ACC112 (cell line): ENCODE data around the gene ASMTL.

Experiments used
- H2AFZ ChIP-seq: fragments of 200-600 bp; sonication (generic); one replicate; pipeline ENCODE4 v1.6.0; 2017; ENCODE audit warnings: antibody characterized with exemption, low read length; ENCODE audit not compliant: unreplicated experiment
- H3K27ac ChIP-seq: fragments of 200-600 bp; sonication (generic); 2 replicates; pipeline ENCODE4 v1.5.1; 2014; ENCODE audit warnings: low read depth, mild to moderate bottlenecking, antibody characterized with exemption, low read length, moderate library complexity
- H3K27me3 ChIP-seq: fragments of 200-600 bp; sonication (generic); 2 replicates; pipeline ENCODE4 v1.6.1; 2014; ENCODE audit warnings: mild to moderate bottlenecking, antibody characterized with exemption, low read length, moderate library complexity, mixed read lengths; ENCODE audit not compliant: insufficient read depth
- H3K36me3 ChIP-seq: fragments of 200-600 bp; sonication (generic); 2 replicates; pipeline ENCODE4 v1.6.1; 2016; ENCODE audit warnings: mild to moderate bottlenecking, antibody characterized with exemption, low read length, moderate library complexity, mixed read lengths; ENCODE audit not compliant: insufficient read depth
- H3K4me1 ChIP-seq: fragments of 200-600 bp; sonication (generic); one replicate; pipeline ENCODE4 v1.6.1; 2016; ENCODE audit warnings: low read length, mixed read lengths; ENCODE audit not compliant: insufficient read depth, unreplicated experiment, control insufficient read depth
- H3K4me3 ChIP-seq: fragments of 200-600 bp; sonication (generic); 2 replicates; pipeline ENCODE4 v1.5.1; 2014; ENCODE audit warnings: mild to moderate bottlenecking, low read depth, low read length
- H3K79me2 ChIP-seq: fragments of 200-600 bp; sonication (generic); one replicate; pipeline ENCODE4 v1.6.0; 2016; ENCODE audit warnings: low read length; ENCODE audit not compliant: control insufficient read depth, unreplicated experiment, insufficient read depth

ASMTL gene

DNA sequence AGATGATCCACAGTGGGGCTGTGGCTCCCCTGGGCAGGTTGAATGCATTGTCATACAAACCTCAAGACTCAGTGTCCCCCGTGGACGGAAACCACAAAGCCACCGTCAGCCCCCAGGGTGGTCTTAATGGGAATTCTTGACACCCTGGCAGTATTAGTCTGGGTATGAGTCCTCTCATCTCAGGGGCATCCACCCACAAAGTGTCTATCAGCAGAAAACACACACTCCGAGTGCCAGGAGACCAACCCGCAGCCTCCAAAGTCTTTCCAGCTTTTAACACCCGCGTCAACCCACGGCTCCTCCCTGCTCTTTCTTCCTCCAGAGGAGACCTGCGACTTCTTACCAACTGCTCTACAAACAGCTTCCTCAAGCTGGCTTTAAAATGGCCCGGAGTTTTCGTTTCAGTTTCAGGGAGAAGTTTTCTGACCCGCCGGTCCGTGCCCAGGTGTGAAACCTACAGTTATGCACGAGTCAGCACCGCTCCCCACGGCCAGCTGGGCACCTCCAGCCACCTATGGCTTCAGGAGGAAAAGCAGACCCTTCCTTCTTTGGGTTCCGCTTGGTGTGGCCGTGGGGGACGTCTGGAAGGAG lies 14.4 kb upstream of the ASMTL start:
- no peak overlapping the region for H2AFZ ChIP-seq
- H3K4me1 ChIP-seq = peaks cover 17% of the 10 kb centered on the region
- no peaks in the 10 kb centered on the region for H3K79me2 ChIP-seq
- peak overlapping the region; percentile 16 for H3K4me3 ChIP-seq
- no peaks in the 10 kb centered on the region for H3K36me3 ChIP-seq
- peaks cover 60% of the 10 kb centered on the region for H3K27me3 ChIP-seq
- no peak overlapping the region for H3K27ac ChIP-seq

DNA sequence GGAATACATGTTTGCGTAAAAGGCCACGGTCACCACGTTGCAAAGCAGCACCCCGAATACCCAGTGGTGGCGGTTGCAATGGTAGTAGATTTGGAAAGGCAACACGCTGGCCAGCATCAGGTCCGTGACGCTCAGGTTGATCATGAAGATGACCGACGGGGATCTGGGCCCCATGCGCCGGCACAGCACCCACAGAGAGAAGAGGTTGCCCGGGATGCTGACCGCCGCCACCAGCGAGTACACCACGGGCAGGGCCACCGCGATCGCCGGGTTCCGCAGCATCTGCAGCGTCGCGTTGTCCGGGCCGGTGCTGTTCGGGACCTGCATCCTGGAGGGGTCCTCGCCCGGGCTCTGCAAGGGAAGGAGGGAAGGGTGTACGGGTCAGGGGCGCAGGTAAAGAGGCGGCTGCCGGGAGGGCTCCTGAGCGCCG lies 13.5 kb upstream of the ASMTL start:
- Histone ChIP-seq H3K27me3 (peaks cover 60% of the 10 kb centered on the region), H3K4me3 (no peak overlapping the region), H3K79me2 (no peaks in the 10 kb centered on the region), H3K4me1 (peaks cover 17% of the 10 kb centered on the region), H2AFZ (no peak overlapping the region), H3K36me3 (no peaks in the 10 kb centered on the region), H3K27ac (no peak overlapping the region)

DNA sequence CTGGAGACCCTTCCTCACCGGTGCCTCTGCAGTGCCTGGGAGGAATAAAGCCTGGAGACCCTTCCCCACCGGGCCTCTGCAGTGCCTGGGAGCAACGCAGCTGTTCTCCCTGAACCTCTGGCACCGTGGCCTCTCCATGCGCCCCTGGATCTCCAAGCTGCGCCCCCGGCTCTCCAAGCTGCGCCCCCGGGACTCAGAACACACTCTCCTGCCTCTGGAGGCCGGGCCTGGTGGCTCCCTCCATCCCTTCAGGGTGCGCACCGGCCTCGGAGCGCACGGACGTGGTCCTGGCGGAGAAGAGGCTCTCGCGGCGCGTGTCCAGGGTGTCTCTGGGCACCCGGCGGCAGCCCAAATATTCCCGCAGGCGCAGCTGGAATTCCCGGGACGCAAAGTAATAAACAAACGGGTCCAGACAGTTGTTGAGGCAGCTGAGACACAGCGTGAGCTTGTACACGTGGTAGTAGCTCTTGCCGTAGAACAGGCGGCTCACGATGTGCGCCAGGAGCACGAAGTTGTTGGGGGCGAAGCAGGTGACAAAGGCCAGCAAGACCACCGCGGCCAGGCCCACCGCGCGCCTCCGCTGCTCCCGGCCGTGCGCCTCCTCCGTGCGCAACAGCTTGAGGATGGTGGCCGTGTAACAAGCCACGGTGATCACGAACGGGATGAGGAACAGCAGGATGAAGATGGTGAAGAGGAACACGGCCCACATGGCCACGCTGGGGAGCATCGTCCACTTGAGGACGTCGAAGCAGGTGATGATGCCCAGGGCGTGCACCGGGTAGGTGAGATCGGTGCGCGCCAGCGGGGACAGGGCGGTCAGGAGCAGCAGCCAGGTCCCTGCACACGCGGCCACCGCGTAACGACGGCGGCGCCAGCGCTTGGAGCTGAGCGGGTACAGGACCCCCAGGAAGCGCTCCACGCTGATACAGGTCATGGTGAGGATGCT lies 12.8 kb upstream of the ASMTL start:
- Histone ChIP-seq H3K79me2 (no peaks in the 10 kb centered on the region), H3K4me1 (peaks cover 17% of the 10 kb centered on the region), H3K4me3 (no peak overlapping the region), H3K27me3 (peaks cover 59% of the 10 kb centered on the region), H3K27ac (no peak overlapping the region), H2AFZ (no peak overlapping the region), H3K36me3 (no peaks in the 10 kb centered on the region)

GRCh38 chrX:1464971-1465285 lies 12.2 kb upstream of the ASMTL start:
- H3K27ac ChIP-seq = no peak overlapping the region
- H3K4me1 ChIP-seq = peaks cover 17% of the 10 kb centered on the region

DNA sequence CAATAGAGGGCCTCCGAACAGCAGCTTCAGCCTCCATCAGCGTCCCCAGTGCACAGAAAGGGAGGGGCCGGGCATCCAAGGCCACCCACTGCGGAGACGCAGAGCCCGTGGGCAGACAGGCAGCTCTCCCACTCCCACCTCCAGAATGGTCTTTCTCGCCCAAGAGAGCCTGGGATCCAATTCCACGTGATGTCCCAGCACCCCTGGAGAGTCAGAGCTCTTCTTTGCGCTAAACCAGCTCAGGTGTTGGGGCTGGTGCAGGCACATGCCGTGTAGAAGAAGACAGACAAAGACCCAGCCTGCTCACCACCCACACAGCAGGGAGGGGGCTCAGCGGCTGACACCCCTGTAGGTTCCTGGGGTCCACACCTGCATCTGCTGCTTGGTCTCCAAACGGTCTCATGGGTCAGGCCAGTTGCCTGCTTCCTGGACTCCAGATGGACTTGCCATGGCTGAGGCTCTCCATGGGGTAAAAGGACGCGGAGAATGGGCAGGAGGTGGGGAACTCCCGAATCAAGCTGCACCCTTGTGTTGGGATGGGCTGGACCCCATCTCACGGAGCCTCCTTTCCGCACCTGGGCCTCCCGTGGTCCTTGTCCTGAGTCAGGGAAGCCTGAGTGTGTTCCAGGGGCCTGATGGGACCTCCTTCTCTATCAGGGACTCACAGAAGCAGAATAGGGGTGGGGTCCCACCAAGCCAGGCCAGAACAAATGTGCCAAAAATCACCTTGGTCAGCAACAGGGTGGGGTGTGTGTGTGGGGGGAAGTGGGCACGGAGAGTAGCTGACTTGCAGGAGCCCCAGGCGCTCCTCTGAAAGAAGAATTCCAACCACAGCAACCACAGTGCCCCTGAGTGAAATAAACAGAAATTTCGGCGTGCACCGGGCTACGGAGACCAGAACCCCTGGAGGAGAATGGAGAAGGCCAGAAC lies 11.6 kb upstream of the ASMTL start:
- Histone ChIP-seq H3K4me3 (no peak overlapping the region), H3K79me2 (no peaks in the 10 kb centered on the region), H2AFZ (no peak overlapping the region), H3K27me3 (peaks cover 68% of the 10 kb centered on the region), H3K27ac (no peak overlapping the region), H3K36me3 (no peaks in the 10 kb centered on the region), H3K4me1 (peaks cover 17% of the 10 kb centered on the region)

More at GRCh38 chrX:1464971-1465285, 12.2 kb upstream of the ASMTL start:
- Histone ChIP-seq H2AFZ (no peak overlapping the region), H3K36me3 (no peaks in the 10 kb centered on the region), H3K27me3 (peaks cover 63% of the 10 kb centered on the region), H3K4me3 (no peak overlapping the region), H3K79me2 (no peaks in the 10 kb centered on the region)

- Histone ChIP-seq H3K27me3 (peaks cover 72% of the 10 kb centered on the region), H3K36me3 (no peaks in the 10 kb centered on the region)
Observed at GRCh38 chrX:1463581-1463980, 10.9 kb upstream of the ASMTL start.

DNA sequence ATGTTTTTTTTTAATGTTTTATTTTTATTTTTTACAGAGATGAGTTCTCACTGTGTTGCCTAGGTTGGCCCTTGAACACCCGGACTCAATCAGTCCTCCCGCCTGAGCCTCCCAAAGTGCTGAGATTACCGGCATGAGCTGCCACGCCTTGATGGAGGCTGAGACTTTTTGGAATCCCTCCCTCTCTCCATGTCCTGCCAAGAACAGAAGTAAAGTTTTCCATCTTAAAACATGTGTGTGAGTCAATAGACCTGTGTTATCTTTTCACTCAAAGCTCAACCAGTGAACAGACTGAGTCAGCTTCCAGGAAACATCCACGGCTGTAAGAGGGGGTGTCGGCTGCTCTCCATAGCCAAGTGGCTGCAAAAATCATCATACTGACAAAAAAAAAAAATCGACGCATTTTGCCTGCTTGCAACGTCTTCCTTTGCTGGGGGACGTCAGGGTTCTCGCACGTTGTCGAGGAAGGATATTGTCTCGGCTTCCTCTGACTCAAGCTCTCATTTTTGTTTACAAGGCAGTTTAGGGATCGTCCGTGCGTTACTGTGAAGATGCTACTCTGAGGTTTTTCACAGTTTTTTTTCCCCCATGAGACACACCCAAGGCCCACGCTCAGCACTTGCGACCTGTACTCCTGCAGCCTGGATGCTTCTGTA lies 10.0 kb upstream of the ASMTL start:
- H2AFZ ChIP-seq = no peak overlapping the region
- H3K4me1 ChIP-seq = peaks cover 11% of the 10 kb centered on the region
- H3K36me3 ChIP-seq = no peaks in the 10 kb centered on the region
- peaks cover 74% of the 10 kb centered on the region for H3K27me3 ChIP-seq
- H3K79me2 ChIP-seq = no peaks in the 10 kb centered on the region
- no peak overlapping the region for H3K27ac ChIP-seq
- peak overlapping the region; percentile 33; the same call in 1 of the 2 replicates for H3K4me3 ChIP-seq

More at GRCh38 chrX:1463581-1463980, 10.9 kb upstream of the ASMTL start:
- no peak overlapping the region for H3K4me3 ChIP-seq
- H3K27ac ChIP-seq = no peak overlapping the region
- H2AFZ ChIP-seq = no peak overlapping the region
- no peaks in the 10 kb centered on the region for H3K79me2 ChIP-seq
- H3K4me1 ChIP-seq = peaks cover 17% of the 10 kb centered on the region

GRCh38 chrX:1462110-1462509 lies 9.4 kb upstream of the ASMTL start:
- Histone ChIP-seq H3K36me3 (no peaks in the 10 kb centered on the region), H2AFZ (no peak overlapping the region), H3K79me2 (no peaks in the 10 kb centered on the region), H3K4me3 (no peak overlapping the region), H3K27ac (no peak overlapping the region), H3K4me1 (peaks cover 11% of the 10 kb centered on the region), H3K27me3 (peaks cover 74% of the 10 kb centered on the region)

GRCh38 chrX:1455948-1456280 lies 3.2 kb upstream of the ASMTL start:
- Histone ChIP-seq H3K4me1 (peaks cover 8% of the 10 kb centered on the region), H3K4me3 (no peak overlapping the region), H3K36me3 (no peaks in the 10 kb centered on the region), H3K27ac (no peak overlapping the region), H3K79me2 (peaks cover 16% of the 10 kb centered on the region), H3K27me3 (peaks cover 50% of the 10 kb centered on the region), H2AFZ (no peak overlapping the region)
